Kidney (tissue), 14 donors: Measurements from ENCODE around the gene DDX39B. TPM values are rescaled to one million over a fixed set of nuclear protein-coding genes. Genes with fewer than 3 reads are reported as not detected.

Experiments used
- DNase-seq, 5 donors: peaks; one replicate each; pipeline ENCODE4 v3.0.0-alpha.2; 2013 to 2020
- FAIRE-seq: peaks from 2 replicates; lab custom pipeline; 2012; peaks lifted over from hg19 to GRCh38; lab: Jason Lieb, UNC
- H3K27ac ChIP-seq, 2 donors: one replicate each; pipeline ENCODE4 v1.7.0; 2013; ENCODE audit warnings: low read depth in 2 of 2, low read length in 2 of 2, inconsistent platforms in 1 of 2
- H3K27me3 ChIP-seq: one replicate; pipeline ENCODE4 v1.7.1; 2013; ENCODE audit warnings: low read length, inconsistent platforms; ENCODE audit not compliant: control insufficient read depth, insufficient read depth
- H3K36me3 ChIP-seq, 3 donors: one replicate each; pipeline versions ENCODE4 v1.7.0 to v1.7.1; 2013; ENCODE audit warnings: low read length in 3 of 3, control low read depth in 1 of 3, inconsistent platforms in 1 of 3; ENCODE audit not compliant: insufficient read depth in 3 of 3, control insufficient read depth in 2 of 3
- H3K4me1 ChIP-seq, 3 donors: one replicate each; pipeline versions ENCODE4 v1.7.0 to v1.7.1; 2013; ENCODE audit warnings: low read length in 3 of 3, inconsistent platforms in 1 of 3, low read depth in 1 of 3; ENCODE audit not compliant: control insufficient read depth in 2 of 3, insufficient read depth in 2 of 3
- H3K4me3 ChIP-seq, 3 donors: one replicate each; pipeline versions ENCODE4 v1.7.0 to v1.8.1; 2013; ENCODE audit warnings: low read length in 3 of 3, control low read depth in 1 of 3, inconsistent platforms in 1 of 3
- H3K9ac ChIP-seq, 3 donors: one replicate each; pipeline versions ENCODE4 v1.7.0 to v1.7.1; 2013; ENCODE audit warnings: low read length in 3 of 3, control low read depth in 1 of 3, inconsistent platforms in 1 of 3
- H3K9me3 ChIP-seq, 3 donors: one replicate each; pipeline versions ENCODE4 v1.7.0 to v1.7.1; 2013; ENCODE audit warnings: low read length in 3 of 3, control low read depth in 1 of 3, inconsistent platforms in 1 of 3; ENCODE audit not compliant: control insufficient read depth in 2 of 3, insufficient read depth in 1 of 3
- intact Hi-C: fragments of 100-400 bp; cut with DNase I; formaldehyde crosslinking; loops from one replicate; pipeline ENCODE4 v1.11.1; 2022
- polyA plus RNA-seq: library from polyadenylated mRNA; stranded (reverse); fragments of 350-450 nt; fragmentation: Illumina TruSeq; extraction: RNeasy Lipid Tissue Mini Kit (QIAGEN cat#74804); gene quantifications from one replicate; pipeline ENCODE4 v1.2.3, GENCODE V29; 2014; ENCODE audit warnings: low read depth, low replicate concordance; ENCODE audit not compliant: insufficient read depth
- total RNA-seq: library from RNA; stranded (reverse); fragmentation: NEBNext Ultra II Directional; extraction: Animal tissue kit (Norgen Biotek cat#: 25700); gene quantifications from one replicate; pipeline ENCODE4 v1.2.1, GENCODE V29; 2021
- TF ChIP-seq, protein P1 (sequence below): IDR thresholded peaks from 3 replicates; pipeline ENCODE4 v1.5.1; 2012; ENCODE audit warnings: mild to moderate bottlenecking, moderate library complexity, borderline replicate concordance; ENCODE audit not compliant: insufficient read depth; ENCODE audit errors: extremely low read depth
- donor health status: control.
- donor health status: control.
- donor health status: control.
- donor health status: control.
- donor health status: control.
- donor health status: DM: yes; HTN: yes; CAD: no.
- donor health status: Normal renal cell carcinoma (clear cell type).

The DDX39B gene
- total and polyA plus RNA-seq, 2 donors from 2014 or later, result 183 to 295 TPM

DNA sequence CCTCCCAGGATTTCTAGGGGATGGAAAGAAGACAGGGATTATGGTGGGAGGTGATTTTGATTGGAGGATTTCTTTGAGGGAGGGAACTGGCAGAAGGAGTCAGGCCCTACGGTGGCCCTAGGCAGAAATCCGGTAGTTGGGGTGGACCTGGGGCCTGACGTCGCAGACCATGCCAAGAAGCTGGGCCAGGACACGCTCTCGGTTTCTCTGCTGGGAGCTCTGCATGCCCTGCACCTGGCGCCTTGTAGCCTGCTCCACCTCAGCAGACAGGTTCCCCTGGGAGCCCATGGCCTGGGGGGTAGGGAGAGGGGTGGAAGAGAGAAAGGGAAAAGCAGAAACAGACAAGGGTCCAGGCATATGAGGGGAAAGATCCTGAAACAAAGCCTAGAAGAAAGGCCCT, 3.5 kb upstream of the DDX39B start:
- no peak for FAIRE-seq
- intact Hi-C loops, result loop anchor here (2.0 kb wide), 1 partner anchor 54 kb away; no protein-coding TSS in a partner anchor
- Histone ChIP-seq H3K4me1 (peaks cover 0 to 18% (median 11%) of the 10 kb centered on the region in 3 donors), H3K9me3 (no peaks in the 10 kb centered on the region), H3K4me3 (no peak overlapping the region), H3K36me3 (peaks cover 0 to 6% (median under 1%) of the 10 kb centered on the region in 3 donors), H3K27ac (no peak overlapping the region), H3K27me3 (no peaks in the 10 kb centered on the region), H3K9ac (no peak overlapping the region)
- TF ChIP-seq, protein P1, sequence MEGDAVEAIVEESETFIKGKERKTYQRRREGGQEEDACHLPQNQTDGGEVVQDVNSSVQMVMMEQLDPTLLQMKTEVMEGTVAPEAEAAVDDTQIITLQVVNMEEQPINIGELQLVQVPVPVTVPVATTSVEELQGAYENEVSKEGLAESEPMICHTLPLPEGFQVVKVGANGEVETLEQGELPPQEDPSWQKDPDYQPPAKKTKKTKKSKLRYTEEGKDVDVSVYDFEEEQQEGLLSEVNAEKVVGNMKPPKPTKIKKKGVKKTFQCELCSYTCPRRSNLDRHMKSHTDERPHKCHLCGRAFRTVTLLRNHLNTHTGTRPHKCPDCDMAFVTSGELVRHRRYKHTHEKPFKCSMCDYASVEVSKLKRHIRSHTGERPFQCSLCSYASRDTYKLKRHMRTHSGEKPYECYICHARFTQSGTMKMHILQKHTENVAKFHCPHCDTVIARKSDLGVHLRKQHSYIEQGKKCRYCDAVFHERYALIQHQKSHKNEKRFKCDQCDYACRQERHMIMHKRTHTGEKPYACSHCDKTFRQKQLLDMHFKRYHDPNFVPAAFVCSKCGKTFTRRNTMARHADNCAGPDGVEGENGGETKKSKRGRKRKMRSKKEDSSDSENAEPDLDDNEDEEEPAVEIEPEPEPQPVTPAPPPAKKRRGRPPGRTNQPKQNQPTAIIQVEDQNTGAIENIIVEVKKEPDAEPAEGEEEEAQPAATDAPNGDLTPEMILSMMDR, result no peak
- DNase-seq, result no peak

DNA sequence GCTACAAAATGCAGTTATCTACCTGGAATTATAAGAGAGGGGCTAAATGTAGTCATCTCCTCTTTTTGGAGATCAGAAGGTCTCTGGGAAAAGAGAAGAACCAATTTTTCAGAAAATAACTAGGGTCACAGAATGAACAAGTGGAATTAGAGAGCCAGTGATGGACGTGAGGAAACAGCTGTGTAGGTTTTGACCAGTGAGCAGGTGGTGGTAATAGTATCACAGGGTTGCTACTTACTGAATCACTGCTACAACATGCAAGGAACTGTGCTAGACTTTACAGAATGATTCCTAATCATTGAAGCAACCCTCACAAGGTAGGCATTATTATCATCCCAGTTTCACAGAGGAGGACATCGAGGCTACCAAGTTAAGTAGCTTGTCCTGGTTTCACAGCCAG, 2.9 kb upstream of the DDX39B start:
- TF ChIP-seq, protein P1, result no peak
- peaks cover 0 to 24% (median 16%) of the 10 kb centered on the region in 3 donors for H3K4me1 ChIP-seq
- H3K27ac ChIP-seq, result no peak overlapping the region
- no peak overlapping the region for H3K9ac ChIP-seq
- H3K27me3 ChIP-seq, result no peaks in the 10 kb centered on the region
- H3K9me3 ChIP-seq, result no peaks in the 10 kb centered on the region
- FAIRE-seq (no peak), DNase-seq (no peak)
- H3K36me3 ChIP-seq, result peaks cover 3 to 12% (median 5%) of the 10 kb centered on the region in 3 donors
- H3K4me3 ChIP-seq, result no peak overlapping the region
- intact Hi-C loops, result loop anchor here (2.0 kb wide), 1 partner anchor 54 kb away; no protein-coding TSS in a partner anchor

DNA sequence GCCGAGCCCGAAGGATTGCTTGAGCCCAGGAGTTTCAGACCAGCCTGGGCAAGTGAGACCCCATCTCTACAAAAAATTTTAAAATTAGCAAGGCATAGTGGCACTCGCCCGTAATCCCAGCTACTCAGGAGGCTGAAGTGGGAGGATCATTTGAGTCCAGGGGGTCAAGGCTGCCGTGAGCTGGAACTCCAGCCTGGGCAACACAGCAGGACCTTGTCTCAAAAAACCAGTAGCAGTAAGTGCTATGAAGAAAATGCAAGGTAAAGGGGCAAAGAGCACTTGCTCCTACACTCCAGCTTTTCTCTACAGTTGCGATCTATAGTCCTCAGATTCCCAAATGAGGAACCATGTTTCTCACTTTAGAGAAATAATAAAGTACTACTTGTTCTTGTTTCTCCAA, 1.8 kb upstream of the DDX39B start:
- Histone ChIP-seq H3K27ac (no peak overlapping the region), H3K4me3 (no peak overlapping the region), H3K9me3 (no peaks in the 10 kb centered on the region), H3K9ac (no peak overlapping the region), H3K27me3 (no peaks in the 10 kb centered on the region), H3K4me1 (peaks cover 8 to 31% (median 26%) of the 10 kb centered on the region in 3 donors), H3K36me3 (peaks cover 11 to 19% (median 12%) of the 10 kb centered on the region in 3 donors)
- TF ChIP-seq, protein P1, result no peak
- intact Hi-C loops, result loop anchor here (2.0 kb wide), 1 partner anchor 55 kb away; no protein-coding TSS in a partner anchor
- DNase-seq (no peak), FAIRE-seq (no peak)
